Suprapubic skin (tissue), 4 donors: ENCODE data around the gene LRSAM1. TPM values are rescaled to one million over a fixed set of nuclear protein-coding genes. Genes with fewer than 3 reads are reported as not detected.

ENCODE experiments used
- DNase-seq, 2 donors: peaks; one replicate each; pipeline ENCODE4 v3.0.0-alpha.2; 2019; ENCODE audit warnings: low spot score in 2 of 2
- H3K27ac ChIP-seq: fragments of 200-600 bp; sonication (generic); one replicate; pipeline ENCODE4 v1.5.1; 2019
- H3K27me3 ChIP-seq: fragments of 200-600 bp; sonication (generic); one replicate; pipeline ENCODE4 v1.5.1; 2019
- H3K36me3 ChIP-seq: fragments of 200-600 bp; sonication (generic); one replicate; pipeline ENCODE4 v1.5.1; 2019
- H3K4me1 ChIP-seq: fragments of 200-600 bp; sonication (generic); one replicate; pipeline ENCODE4 v1.5.1; 2019
- H3K4me3 ChIP-seq: fragments of 200-600 bp; sonication (generic); one replicate; pipeline ENCODE4 v1.5.1; 2019; ENCODE audit warnings: mild to moderate bottlenecking
- H3K9me3 ChIP-seq: fragments of 200-600 bp; sonication (generic); one replicate; pipeline ENCODE4 v1.5.1; 2019
- EP300 ChIP-seq: sonication (generic); formaldehyde crosslinking; IDR thresholded peaks from one replicate; pipeline ENCODE4 v1.6.1; 2017; ENCODE audit warnings: antibody characterized with exemption
- POLR2A ChIP-seq, 2 donors: fragments of 450-650 bp; IDR thresholded peaks; one replicate each; pipeline ENCODE4 v1.6.1; 2017; ENCODE audit warnings: antibody characterized with exemption in 2 of 2, mild to moderate bottlenecking in 2 of 2, moderate library complexity in 2 of 2
- POLR2AphosphoS5 ChIP-seq, 3 donors: sonication (generic); formaldehyde crosslinking; IDR thresholded peaks; one replicate each; pipeline ENCODE4 v1.6.1; 2017; ENCODE audit warnings: antibody characterized with exemption in 3 of 3
- WGBS: methylation state at CpG from one replicate; pipeline ENCODE4 v1.1.5; 2018; 5-methylcytosine and 5-hydroxymethylcytosine counted together
- total RNA-seq, 4 donors: library from RNA; depleted of rRNA; stranded (reverse); fragments of >200 nt; gene quantifications; one replicate each; pipeline ENCODE4 v1.1.0, GENCODE V29; 2016
- TF ChIP-seq, protein P1 (sequence below), 2 donors: fragments of 200-600 bp in 1 of 2; fragments of 450-650 bp in 1 of 2; sonication (generic) in 1 of 2; IDR thresholded peaks; one replicate each; pipeline ENCODE4 v1.5.1; 2016 to 2019; ENCODE audit warnings: antibody characterized with exemption in 2 of 2, mild to moderate bottlenecking in 1 of 2, moderate library complexity in 1 of 2

Gene LRSAM1
- total RNA-seq, 4 donors from 2014 or later: 31.2 to 84.7 (median 37.2) TPM

DNA sequence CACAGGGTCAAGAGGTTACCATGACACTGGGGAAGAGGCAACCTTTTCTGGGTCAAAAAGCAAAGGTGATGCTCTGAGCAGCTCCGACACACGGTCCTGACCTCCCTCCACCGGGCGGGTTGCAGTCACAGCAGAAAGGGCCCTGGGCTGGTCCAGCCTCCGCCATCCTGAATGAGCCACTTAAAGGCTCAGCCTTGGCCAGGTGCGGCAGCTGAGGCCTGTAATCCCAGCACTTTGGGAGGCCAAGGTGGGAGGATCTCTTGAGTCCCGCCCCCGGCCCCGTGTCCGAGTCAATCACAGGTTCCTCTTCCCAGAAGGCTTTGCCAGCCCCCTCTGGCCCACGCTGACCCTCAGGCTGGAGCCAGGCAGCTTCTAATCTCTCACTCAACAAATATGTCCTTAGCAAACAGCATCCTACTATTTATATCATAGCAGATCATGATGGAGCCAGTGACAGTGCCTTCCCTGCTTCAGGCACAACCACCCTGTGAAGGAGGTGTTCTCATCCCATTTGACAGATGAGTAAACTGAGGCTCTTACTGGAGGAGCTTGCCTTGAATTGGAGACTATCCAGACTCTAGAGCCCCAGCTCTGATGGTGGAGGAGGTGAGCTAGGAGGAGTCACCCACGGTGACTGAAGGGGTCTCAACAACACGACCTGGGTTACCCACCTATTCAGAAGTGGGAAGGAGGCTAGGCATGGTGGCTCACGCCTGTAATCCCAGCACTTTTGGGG lies 79.1 kb downstream of the LRSAM1 start:
- Histone ChIP-seq H3K27me3 (no peaks in the 10 kb centered on the region), H3K27ac (peak overlapping the region; percentile 9), H3K9me3 (no peaks in the 10 kb centered on the region), H3K36me3 (peaks cover 44% of the 10 kb centered on the region), H3K4me1 (peaks cover 4% of the 10 kb centered on the region), H3K4me3 (no peak overlapping the region)
- TF ChIP-seq POLR2A (IDR thresholded peaks at IDR 0.05) (no peak), EP300 (no peak)
- no peak for DNase-seq
- WGBS: 90% methylated on average over 9 of the region's 14 CpGs

DNA sequence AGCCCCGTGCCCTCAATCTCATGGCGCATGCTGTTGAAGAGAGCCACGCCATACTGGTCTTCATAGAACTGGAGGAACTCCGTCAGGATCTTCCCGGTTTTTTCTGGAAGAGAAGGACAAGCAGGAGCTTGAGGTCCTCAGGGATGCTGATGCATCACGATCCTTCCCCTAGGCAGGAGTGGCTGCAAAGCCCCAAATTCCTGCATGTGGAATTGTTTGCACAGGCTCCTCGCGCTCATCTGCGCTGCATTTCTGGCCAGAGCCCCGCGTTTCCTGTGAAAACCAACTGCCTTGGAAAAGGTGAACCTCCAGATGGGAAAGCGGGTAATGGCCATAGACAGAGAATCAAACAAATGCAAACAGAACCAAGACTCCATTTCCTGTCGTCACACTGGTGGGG lies 80.4 kb downstream of the LRSAM1 start:
- Histone ChIP-seq H3K4me1 (peaks cover 17% of the 10 kb centered on the region), H3K36me3 (peaks cover 35% of the 10 kb centered on the region), H3K9me3 (no peaks in the 10 kb centered on the region), H3K27ac (no peak overlapping the region), H3K4me3 (no peak overlapping the region), H3K27me3 (no peaks in the 10 kb centered on the region)
- DNase-seq: no peak
- 76% methylated on average over 12 of the region's 13 CpGs for WGBS
- TF ChIP-seq, protein P1, sequence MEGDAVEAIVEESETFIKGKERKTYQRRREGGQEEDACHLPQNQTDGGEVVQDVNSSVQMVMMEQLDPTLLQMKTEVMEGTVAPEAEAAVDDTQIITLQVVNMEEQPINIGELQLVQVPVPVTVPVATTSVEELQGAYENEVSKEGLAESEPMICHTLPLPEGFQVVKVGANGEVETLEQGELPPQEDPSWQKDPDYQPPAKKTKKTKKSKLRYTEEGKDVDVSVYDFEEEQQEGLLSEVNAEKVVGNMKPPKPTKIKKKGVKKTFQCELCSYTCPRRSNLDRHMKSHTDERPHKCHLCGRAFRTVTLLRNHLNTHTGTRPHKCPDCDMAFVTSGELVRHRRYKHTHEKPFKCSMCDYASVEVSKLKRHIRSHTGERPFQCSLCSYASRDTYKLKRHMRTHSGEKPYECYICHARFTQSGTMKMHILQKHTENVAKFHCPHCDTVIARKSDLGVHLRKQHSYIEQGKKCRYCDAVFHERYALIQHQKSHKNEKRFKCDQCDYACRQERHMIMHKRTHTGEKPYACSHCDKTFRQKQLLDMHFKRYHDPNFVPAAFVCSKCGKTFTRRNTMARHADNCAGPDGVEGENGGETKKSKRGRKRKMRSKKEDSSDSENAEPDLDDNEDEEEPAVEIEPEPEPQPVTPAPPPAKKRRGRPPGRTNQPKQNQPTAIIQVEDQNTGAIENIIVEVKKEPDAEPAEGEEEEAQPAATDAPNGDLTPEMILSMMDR (IDR thresholded peaks at IDR 0.05): no peak
- no peak for TF ChIP-seq POLR2A (IDR thresholded peaks at IDR 0.05)
- TF ChIP-seq EP300: no peak
- no peak for TF ChIP-seq POLR2AphosphoS5 (IDR thresholded peaks at IDR 0.05)

DNA sequence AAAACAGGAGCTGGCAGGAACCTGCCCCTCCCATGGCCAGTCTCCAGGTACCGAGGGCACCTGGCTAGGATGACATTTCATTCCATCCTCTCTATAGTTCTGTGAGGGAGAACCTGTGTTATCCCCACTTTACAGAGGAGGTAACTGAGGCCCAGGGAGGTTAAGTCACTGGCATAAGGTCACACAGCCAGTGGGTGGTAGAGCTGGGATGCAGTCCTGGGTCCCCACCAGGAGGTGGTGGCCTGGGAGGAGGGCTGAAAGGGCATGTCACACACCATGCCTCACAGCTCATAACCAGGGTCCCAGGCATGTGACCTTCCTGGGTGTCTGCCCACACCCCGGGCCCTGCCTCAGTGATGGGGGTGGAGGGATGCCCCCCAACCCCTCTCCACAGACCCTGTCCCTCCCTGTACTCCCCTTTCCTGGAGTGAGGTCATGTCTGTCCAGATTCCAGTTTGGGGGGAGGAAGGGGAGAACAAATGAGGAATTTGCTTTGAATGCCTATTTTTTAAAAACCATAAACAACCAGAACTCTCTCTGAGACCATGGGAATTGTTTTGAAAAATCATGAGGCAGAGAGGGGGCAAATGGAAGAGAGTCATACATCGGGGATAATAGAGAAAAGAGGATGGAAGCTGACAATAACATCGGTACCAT lies 83.1 kb downstream of the LRSAM1 start:
- TF ChIP-seq, protein P1 (IDR thresholded peaks at IDR 0.05): no peak
- TF ChIP-seq POLR2AphosphoS5 (IDR thresholded peaks at IDR 0.05): no peak
- Histone ChIP-seq H3K27ac (no peak overlapping the region), H3K36me3 (peaks cover 25% of the 10 kb centered on the region), H3K9me3 (no peaks in the 10 kb centered on the region), H3K4me1 (peaks cover 42% of the 10 kb centered on the region), H3K27me3 (no peaks in the 10 kb centered on the region), H3K4me3 (no peak overlapping the region)
- no peak for DNase-seq
- WGBS: 74% methylated on average over 4 of the region's 4 CpGs

DNA sequence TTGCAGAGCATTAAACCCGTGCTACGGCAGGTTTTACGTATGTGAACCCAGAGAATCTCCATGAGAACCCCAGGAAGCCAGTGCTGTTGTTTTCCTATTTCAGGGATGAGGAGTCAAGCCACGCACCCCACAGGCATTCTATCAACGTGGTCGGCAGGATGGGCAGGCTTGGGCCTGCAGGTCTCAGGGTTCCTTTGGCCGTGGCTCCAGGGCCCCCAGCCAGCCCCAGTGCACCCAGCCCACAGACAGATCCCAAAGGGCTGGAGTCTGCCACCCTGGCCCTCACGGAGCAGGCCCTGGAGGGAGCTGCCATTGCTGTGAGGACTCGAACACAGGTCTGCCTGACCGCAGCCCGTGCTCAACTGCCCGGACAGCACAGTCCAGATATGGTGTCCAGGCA lies 83.6 kb downstream of the LRSAM1 start:
- DNase-seq: no peak
- 90% methylated on average over 8 of the region's 12 CpGs for WGBS

DNA sequence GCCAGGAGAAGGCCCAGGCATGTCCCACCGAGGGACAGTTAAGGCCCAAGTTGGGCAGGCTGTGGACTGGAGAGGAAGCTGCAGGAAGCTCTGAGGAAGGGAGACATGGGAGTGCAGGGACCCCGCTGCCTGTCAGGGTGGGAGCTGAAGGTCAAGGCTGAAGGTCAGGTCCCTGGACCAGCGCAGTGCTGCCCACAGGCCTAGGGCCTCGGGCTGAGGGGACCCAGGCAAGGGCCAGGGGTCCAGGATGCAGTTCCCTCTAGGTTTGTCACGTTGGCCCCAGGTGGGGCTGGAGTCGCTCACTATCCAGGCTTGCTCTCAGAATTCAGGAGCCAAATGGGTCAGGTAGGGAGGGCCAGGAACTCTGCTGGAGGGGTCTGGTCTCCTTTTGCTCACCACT lies 84.1 kb downstream of the LRSAM1 start:
- TF ChIP-seq POLR2AphosphoS5 (IDR thresholded peaks at IDR 0.05) (no peak), EP300 (no peak), POLR2A (IDR thresholded peaks at IDR 0.05) (no peak)
- TF ChIP-seq, protein P1 (IDR thresholded peaks at IDR 0.05): no peak
- peaks cover 52% of the 10 kb centered on the region for H3K4me1 ChIP-seq
- peaks cover 19% of the 10 kb centered on the region for H3K36me3 ChIP-seq
- no peak overlapping the region for H3K4me3 ChIP-seq
- no peaks in the 10 kb centered on the region for H3K27me3 ChIP-seq
- 93% methylated on average over 4 of the region's 6 CpGs for WGBS
- no peak for DNase-seq
- peak overlapping the region; percentile 36 for H3K27ac ChIP-seq
- H3K9me3 ChIP-seq: no peaks in the 10 kb centered on the region

More for the DNA sequence above, 83.6 kb downstream of the LRSAM1 start:
- no peak overlapping the region for H3K4me3 ChIP-seq
- no peaks in the 10 kb centered on the region for H3K9me3 ChIP-seq
- H3K4me1 ChIP-seq: peaks cover 48% of the 10 kb centered on the region
- TF ChIP-seq POLR2A (IDR thresholded peaks at IDR 0.05) (no peak), EP300 (no peak), POLR2AphosphoS5 (IDR thresholded peaks at IDR 0.05) (no peak)
- TF ChIP-seq, protein P1 (IDR thresholded peaks at IDR 0.05): no peak
- H3K36me3 ChIP-seq: peaks cover 23% of the 10 kb centered on the region
- H3K27me3 ChIP-seq: no peaks in the 10 kb centered on the region
- H3K27ac ChIP-seq: peak overlapping the region; percentile 36
